ENCODE results near the gene MYADML2.

GRCh38 chr17:81900181-81900820, 46.7 kb downstream of the MYADML2 start:
- TF ChIP-seq CTCF (conservative IDR thresholded peaks at IDR 0.05) (no peak), EZH2 (IDR thresholded peaks at IDR 0.05; ENCODE audit: low read depth) (no peak)

All from PC-9 (cell line).